GM11168 (cell line): ENCODE measurements around the gene KRT7.
"Not testable (repeated sequence)": the region's sequence is repeated elsewhere in the genome, so short reads cannot be mapped to it uniquely, and the experiment has no call there.

Experiments used
- in situ Hi-C: fragments of 300-500 bp; cut with MboI; formaldehyde crosslinking; loops from one replicate; pipeline ENCODE4 v1.12.0; 2022; ENCODE audit warnings: low sequenced_read_pairs; ENCODE audit not compliant: unreplicated experiment

KRT7 gene

DNA sequence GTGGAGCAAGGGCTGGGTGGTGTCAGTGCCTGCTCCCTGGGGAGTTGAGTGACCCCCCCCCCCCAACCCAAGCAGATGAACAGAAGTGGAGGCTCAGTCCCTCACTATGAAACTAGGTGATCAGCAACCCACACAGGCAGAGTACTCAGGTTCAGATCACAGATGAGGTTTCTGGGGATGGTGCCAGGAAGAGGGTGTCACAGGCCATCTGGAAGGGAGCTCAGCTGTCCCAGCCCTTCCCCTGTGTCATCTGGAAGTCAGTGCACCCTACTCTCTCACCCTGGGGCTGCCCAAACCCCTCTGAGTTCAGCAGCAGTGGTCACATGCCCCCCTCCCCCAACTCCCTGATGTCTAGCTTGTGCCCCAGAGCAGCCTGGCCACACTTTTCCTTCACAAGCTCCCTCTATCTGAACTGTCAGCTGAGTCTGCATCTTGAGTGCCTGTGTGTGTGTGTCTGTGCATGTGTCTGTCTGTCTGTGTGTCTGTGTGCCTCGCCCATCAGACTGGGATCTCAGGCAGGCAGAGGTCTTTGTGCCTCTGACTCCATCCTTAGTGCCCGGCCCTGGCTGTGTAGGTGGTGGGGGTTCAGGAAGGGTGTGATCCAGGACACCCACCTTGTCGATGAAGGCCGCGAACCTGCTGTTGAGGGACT is 57.6 kb downstream of the KRT7 start:
- in situ Hi-C loops, result not testable (repeated sequence)

DNA sequence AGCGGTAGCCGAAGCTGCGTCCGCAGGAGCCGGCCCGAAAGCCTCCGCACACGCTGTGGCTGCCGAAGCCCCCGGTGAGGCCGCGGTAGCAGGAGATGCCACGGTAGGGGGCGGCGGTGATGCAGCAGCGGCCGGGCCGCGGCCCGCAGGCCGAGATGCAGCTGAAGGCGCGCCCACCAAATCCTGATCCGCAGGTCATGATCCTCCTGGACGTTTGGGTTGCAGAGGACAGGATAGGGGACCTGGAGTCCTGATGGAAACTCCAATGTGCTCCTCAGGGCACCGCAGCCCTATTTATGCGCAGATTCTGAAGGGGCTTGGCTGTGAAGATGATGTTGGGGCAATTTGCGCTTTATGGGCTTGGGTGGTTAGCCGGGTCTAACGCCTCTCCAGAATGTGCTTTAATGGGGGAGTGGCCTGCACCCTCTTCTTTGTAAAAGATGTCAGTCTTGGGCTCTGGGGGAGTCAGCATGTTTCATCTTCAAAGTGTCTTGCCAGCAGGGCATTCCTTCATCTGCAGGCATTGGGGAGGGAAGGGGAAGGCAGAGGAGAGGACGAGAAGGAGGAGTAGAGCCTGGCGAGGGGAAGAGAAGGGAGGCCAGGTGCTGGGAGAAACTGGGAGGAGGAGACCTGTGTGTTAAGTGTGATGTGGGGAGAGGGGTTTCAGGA is 58.4 kb downstream of the KRT7 start, which contains the start of gene KRT81:
KRT81 (minus strand) TSS at position 268 of the 669 bp plus-strand sequence; CDS start at position 199, 69 bp downstream.
- in situ Hi-C loops, result no loop called here

DNA sequence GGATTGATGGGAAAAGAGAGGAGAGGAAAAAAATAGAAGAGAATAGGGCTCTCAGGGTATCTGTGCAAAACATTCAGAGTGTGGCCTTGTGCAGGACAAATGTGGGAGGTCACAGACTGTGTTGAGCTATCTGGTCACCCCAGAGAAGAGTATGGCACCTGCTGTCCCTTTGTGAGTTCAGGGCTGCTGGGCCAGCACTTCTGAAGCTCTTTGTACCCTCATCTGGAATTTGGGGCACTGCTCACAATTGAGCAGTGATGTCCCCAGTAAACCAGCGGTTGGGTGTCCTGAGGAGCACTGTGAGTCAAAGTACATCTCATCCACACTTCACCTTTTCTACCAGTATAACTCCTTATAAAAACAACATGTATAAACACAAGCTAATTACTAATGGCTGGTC is 60.9 kb downstream of the KRT7 start:
- in situ Hi-C loops, result no loop called here

DNA sequence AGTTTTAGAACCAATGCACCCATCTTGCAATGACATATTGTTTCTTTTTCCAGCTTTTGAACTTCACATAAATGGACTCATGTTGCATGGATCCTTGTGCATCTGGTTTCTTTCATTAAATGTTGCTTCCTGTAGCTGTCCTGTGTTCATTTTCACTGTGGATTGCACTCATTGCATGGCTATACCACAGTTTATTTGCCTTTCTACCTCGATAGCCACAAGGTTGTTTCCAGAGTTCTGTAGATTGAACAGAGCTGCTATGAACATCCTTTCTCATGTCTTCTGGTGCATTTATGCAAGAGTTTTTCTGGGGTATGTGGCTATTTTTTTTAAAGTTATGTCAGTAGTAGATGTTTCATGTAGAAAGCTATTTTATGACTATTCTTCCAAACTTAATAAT is 61.8 kb downstream of the KRT7 start:
- in situ Hi-C loops, result no loop called here

DNA sequence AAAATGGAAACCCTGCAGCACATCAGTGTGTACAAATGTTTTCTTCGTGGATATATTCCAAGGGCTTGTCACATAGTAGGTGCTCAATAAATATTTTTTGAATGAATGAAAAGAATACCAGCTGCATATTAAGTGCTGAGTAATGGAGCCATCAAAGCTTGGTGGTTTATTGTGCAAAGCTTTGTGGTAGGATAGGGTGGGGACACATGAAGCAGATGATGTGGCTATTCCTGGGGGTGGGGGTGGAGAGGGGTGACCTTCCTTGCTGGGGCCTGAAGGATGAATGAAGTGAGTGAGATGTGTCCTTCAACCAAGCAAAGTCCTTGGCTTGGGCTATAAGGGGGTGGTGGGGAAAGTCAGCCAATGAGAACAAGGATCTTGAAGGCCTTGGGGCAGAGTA is 62.6 kb downstream of the KRT7 start:
- in situ Hi-C loops, result no loop called here

DNA sequence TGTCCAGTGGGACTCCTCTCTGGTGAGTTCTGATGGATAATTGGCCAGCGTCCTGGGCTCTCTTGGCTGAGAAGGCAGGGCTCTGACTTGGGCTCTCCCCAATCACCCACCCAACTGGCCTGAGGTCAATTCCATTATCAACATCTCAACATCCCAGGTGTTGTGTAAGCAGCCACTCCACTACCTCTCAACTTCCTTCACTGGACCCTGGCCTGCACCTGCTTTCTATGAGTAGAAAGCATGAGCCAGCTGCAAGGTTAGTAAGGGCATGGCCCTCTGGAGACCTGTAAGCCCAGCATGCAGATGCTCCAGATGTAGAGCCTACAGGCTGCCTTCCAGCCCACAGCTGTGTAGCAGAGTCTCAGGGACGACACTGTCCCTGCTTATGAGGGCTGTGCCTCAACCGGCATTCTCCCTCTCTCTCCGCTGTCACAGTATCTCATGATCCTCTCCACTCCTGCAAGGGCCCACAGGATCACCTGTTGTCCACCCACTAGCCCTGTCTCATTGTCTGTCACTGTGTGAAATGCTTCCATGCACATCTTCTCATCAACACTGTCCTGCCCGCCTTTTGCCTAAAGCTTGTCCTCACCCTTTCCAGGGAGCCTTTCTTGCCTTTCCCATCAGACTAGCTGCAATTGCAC is 63.7 kb downstream of the KRT7 start:
- in situ Hi-C loops, result no loop called here
